Astrocyte of the spinal cord (primary cell): ENCODE measurements around the gene BCL10.

Experiments
- DNase-seq: peaks from one replicate; pipeline ENCODE4 v3.0.0; 2011; ENCODE audit warnings: low read depth, low spot score
- H3K4me3 ChIP-seq: 2 replicates; pipeline ENCODE4 v1.5.1; 2011; ENCODE audit warnings: low read depth, mild to moderate bottlenecking, low read length, moderate library complexity
- in situ Hi-C: cut with HindIII; loops from 2 replicates; pipeline ENCODE4 v1.10.0; 2017; ENCODE audit warnings: low sequenced_read_pairs
- TF ChIP-seq, protein P1 (sequence below): IDR thresholded peaks from 2 replicates; pipeline ENCODE4 v1.5.1; 2012; ENCODE audit warnings: low read depth, mild to moderate bottlenecking, low read length, inconsistent platforms

Gene BCL10

DNA sequence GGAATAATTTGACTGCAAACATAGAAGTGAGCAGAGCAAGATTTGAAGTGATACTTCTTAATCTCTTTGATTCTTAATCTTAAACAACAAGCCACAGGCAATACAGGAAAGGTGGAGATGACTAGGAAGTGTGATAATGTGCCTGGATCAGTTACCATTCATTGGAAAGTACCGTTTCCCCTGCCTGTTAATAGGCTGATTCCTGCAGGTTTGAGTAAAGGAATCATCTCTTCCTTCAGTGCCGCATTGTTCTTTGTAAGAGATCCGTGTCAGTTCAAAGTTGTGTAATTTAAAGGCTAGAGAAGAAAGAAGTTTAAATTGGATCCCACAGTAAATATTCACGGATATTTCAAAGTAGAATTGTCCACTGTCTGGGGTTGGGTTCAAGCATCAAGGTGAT, 43.5 kb upstream of the BCL10 start:
- TF ChIP-seq, protein P1, sequence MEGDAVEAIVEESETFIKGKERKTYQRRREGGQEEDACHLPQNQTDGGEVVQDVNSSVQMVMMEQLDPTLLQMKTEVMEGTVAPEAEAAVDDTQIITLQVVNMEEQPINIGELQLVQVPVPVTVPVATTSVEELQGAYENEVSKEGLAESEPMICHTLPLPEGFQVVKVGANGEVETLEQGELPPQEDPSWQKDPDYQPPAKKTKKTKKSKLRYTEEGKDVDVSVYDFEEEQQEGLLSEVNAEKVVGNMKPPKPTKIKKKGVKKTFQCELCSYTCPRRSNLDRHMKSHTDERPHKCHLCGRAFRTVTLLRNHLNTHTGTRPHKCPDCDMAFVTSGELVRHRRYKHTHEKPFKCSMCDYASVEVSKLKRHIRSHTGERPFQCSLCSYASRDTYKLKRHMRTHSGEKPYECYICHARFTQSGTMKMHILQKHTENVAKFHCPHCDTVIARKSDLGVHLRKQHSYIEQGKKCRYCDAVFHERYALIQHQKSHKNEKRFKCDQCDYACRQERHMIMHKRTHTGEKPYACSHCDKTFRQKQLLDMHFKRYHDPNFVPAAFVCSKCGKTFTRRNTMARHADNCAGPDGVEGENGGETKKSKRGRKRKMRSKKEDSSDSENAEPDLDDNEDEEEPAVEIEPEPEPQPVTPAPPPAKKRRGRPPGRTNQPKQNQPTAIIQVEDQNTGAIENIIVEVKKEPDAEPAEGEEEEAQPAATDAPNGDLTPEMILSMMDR: no peak
- in situ Hi-C loops: loop anchor here (25.0 kb wide), 1 partner anchor 367 kb away; no protein-coding TSS in a partner anchor
- no peak for DNase-seq
- no peak overlapping the region for H3K4me3 ChIP-seq

- in situ Hi-C loops: loop anchor here (25.0 kb wide), 1 partner anchor 368 kb away; no protein-coding TSS in a partner anchor
- TF ChIP-seq, protein P1: no peak
- DNase-seq: no peak
- no peak overlapping the region for H3K4me3 ChIP-seq
Observed at GRCh38 chr1:85319491-85319890, 43.1 kb upstream of the BCL10 start.

DNA sequence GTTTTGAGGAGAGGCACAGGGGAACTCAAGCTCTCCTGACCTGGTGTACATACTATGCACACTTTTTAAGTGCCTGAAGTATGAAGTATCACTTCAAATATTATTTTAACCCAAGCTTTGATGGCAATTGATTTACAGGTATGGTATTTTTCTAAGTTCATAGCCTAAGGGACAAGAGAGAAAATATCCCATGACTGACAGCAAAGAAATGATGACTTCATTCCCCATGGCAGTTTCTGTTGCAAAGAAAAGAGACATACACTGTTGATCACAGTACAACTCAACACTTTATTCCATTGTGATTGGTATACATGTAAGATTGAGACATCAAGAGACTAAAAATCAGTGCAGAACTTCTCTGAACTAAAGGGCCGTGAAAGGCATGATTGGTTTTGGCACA, 41.8 kb upstream of the BCL10 start:
- TF ChIP-seq, protein P1: no peak
- no peak overlapping the region for H3K4me3 ChIP-seq
- in situ Hi-C loops: loop anchor here (25.0 kb wide), 1 partner anchor 369 kb away; no protein-coding TSS in a partner anchor
- no peak for DNase-seq

GRCh38 chr1:85317560-85317959, 41.1 kb upstream of the BCL10 start:
- in situ Hi-C loops: loop anchor here (25.0 kb wide), 1 partner anchor 370 kb away; no protein-coding TSS in a partner anchor

GRCh38 chr1:85316321-85316720, 39.9 kb upstream of the BCL10 start:
- peak; percentile 43 for DNase-seq
- H3K4me3 ChIP-seq: no peak overlapping the region

More at GRCh38 chr1:85317560-85317959, 41.1 kb upstream of the BCL10 start:
- H3K4me3 ChIP-seq: no peak overlapping the region
- TF ChIP-seq, protein P1: no peak
- no peak for DNase-seq

DNA sequence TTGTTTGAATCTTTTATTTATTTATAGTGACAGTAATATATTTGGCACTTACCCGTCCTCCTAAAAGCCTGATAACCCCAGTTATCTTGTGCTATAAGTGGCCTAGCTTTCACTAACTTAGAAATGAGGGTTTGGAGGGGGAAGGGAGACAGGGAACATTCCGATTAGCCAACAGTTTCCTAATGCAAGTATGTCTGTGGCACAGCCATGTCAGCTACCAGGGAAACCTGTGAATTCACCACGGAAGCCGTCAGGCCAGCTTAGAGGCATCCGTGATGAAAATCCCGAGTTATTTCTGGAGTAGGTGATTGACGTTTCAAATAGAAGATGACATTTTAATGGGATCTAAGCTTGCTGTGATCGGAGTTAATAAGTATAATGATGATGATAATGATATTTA, 39.4 kb upstream of the BCL10 start:
- no peak for DNase-seq
- H3K4me3 ChIP-seq: no peak overlapping the region
- in situ Hi-C loops: loop anchor here (25.0 kb wide), 1 partner anchor 372 kb away; no protein-coding TSS in a partner anchor
- TF ChIP-seq, protein P1: no peak

More at GRCh38 chr1:85316321-85316720, 39.9 kb upstream of the BCL10 start:
- TF ChIP-seq, protein P1: no peak
- in situ Hi-C loops: loop anchor here (25.0 kb wide), 1 partner anchor 371 kb away; no protein-coding TSS in a partner anchor
